Endometrial microvascular endothelial cells (primary cell): ENCODE results near the gene AMDHD2. TPM values are rescaled to one million over a fixed set of nuclear protein-coding genes. Genes with fewer than 3 reads are reported as not detected.

Experiments
- in situ Hi-C: cut with HindIII; loops from 2 replicates; pipeline ENCODE4 v1.10.0; 2017; ENCODE audit warnings: low sequenced_read_pairs, low pct_unique_long_range_greater_than_20kb; ENCODE audit errors: inconsistent ontology term
- total RNA-seq: library from RNA; depleted of rRNA; stranded (reverse); fragments of >200 nt; gene quantifications from one replicate; pipeline ENCODE4 v1.2.3, GENCODE V29; 2015; ENCODE audit errors: inconsistent ontology term

AMDHD2 gene
- total RNA-seq, 1 donor from 2014 or later: 26.0 TPM

GRCh38 chr16:2481676-2482075 lies 38.5 kb upstream of the AMDHD2 start:
- in situ Hi-C loops: no loop called here

GRCh38 chr16:2482249-2482648 lies 37.9 kb upstream of the AMDHD2 start:
- in situ Hi-C loops: no loop called here

GRCh38 chr16:2482708-2483534 lies 37.2 kb upstream of the AMDHD2 start:
- in situ Hi-C loops: no loop called here

GRCh38 chr16:2483939-2484897 lies 36.0 kb upstream of the AMDHD2 start:
- in situ Hi-C loops: no loop called here

GRCh38 chr16:2484898-2485508 lies 35.2 kb upstream of the AMDHD2 start:
- in situ Hi-C loops: no loop called here

- in situ Hi-C loops: no loop called here
Observed at GRCh38 chr16:2485811-2486507, 34.2 kb upstream of the AMDHD2 start.

GRCh38 chr16:2486645-2487516 lies 33.3 kb upstream of the AMDHD2 start:
- in situ Hi-C loops: no loop called here

- in situ Hi-C loops: no loop called here
Observed at GRCh38 chr16:2487517-2487842, 32.7 kb upstream of the AMDHD2 start.

- in situ Hi-C loops: no loop called here
Observed at GRCh38 chr16:2487903-2488531, 32.2 kb upstream of the AMDHD2 start.

GRCh38 chr16:2489581-2489980 lies 30.6 kb upstream of the AMDHD2 start:
- in situ Hi-C loops: no loop called here

- in situ Hi-C loops: no loop called here
Observed at GRCh38 chr16:2490190-2491105, 29.7 kb upstream of the AMDHD2 start.

- in situ Hi-C loops: no loop called here
Observed at GRCh38 chr16:2492292-2492691, 27.9 kb upstream of the AMDHD2 start.

- in situ Hi-C loops: no loop called here
Observed at GRCh38 chr16:2493605-2494004, 26.6 kb upstream of the AMDHD2 start.

GRCh38 chr16:2494616-2495015 lies 25.6 kb upstream of the AMDHD2 start:
- in situ Hi-C loops: no loop called here

- in situ Hi-C loops: no loop called here
Observed at GRCh38 chr16:2495041-2495440, 25.1 kb upstream of the AMDHD2 start.

- in situ Hi-C loops: no loop called here
Observed at GRCh38 chr16:2496223-2497115, 23.7 kb upstream of the AMDHD2 start.
